ENCODE data around the gene COX19. TPM values are rescaled to one million over a fixed set of nuclear protein-coding genes. Genes with fewer than 3 reads are reported as not detected.

COX19 gene
- total RNA-seq, 1 donor from 2014 or later: 20.3 TPM

DNA sequence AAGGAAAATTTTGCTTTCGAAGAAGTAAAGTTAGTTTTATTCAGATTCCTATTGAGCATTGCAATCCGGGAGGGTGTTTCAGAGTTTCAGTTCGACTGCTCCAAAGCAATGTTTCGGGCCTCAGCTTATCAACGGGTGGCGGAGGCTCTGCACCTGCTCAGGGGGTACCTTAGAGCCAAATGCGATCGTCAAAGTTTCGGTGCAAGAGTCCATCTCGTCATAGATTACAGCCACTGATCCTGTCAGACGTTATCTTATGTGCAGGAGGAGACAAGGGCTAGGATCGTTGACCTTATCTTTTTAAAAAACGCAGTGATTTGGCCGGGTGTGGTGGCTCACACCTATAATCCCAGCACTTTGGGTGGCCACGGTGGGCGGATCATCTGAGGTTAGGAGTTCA is 3.8 kb upstream of the COX19 start:
- Mint-ChIP-seq H3K36me3 (ENCODE audit: insufficient read depth) (no peaks in the 10 kb centered on the region), H3K9me3 (ENCODE audit: low read depth) (no peaks in the 10 kb centered on the region), H3K27ac (peak overlapping the region; percentile 98), H3K4me1 (ENCODE audit: low read depth) (peaks cover 33% of the 10 kb centered on the region), H3K4me3 (ENCODE audit: low read depth) (no peak overlapping the region), H3K27me3 (no peaks in the 10 kb centered on the region)
- TF ChIP-seq, protein P1, sequence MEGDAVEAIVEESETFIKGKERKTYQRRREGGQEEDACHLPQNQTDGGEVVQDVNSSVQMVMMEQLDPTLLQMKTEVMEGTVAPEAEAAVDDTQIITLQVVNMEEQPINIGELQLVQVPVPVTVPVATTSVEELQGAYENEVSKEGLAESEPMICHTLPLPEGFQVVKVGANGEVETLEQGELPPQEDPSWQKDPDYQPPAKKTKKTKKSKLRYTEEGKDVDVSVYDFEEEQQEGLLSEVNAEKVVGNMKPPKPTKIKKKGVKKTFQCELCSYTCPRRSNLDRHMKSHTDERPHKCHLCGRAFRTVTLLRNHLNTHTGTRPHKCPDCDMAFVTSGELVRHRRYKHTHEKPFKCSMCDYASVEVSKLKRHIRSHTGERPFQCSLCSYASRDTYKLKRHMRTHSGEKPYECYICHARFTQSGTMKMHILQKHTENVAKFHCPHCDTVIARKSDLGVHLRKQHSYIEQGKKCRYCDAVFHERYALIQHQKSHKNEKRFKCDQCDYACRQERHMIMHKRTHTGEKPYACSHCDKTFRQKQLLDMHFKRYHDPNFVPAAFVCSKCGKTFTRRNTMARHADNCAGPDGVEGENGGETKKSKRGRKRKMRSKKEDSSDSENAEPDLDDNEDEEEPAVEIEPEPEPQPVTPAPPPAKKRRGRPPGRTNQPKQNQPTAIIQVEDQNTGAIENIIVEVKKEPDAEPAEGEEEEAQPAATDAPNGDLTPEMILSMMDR (IDR thresholded peaks at IDR 0.05; ENCODE audit: unreplicated experiment): no peak
- DNase-seq (ENCODE audit: low spot score, unreplicated experiment): no peak

DNA sequence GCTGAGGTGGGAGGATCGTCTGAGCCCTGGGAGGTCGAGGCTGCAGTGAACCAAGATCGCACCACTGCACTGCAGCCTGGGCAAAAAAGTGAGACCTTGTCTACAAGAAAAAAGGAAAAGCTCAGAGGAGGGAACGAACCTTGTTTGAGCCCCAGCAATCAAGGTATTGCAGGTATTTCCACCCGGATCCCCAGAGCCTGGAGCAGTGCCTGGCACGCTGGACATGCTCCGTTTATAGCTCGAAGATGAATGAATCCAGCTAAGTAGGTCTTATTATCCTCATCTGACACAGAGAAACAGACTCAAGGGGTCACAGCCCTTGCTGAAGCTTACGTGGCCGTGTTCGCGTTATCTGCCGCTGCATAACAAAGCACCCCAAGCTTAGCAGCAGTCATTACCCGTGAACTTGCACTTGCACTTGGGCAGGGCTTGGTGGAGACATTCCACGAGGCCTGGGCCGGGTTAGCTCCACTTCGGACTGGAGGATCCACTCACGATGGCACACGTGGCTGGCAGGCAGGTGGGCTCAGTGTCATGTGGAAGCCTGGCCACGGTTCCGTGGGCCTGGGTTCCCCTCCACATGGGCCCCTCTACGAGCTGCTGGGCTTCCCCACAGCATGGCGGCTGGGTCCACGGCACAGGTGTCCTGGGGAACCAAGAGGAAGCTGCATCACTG is 3.2 kb upstream of the COX19 start:
- no peaks in the 10 kb centered on the region for H3K27me3 Mint-ChIP-seq
- peak overlapping the region; percentile 65 for H3K4me3 Mint-ChIP-seq (ENCODE audit: low read depth)
- DNase-seq (ENCODE audit: low spot score, unreplicated experiment): no peak
- H3K27ac Mint-ChIP-seq: peak overlapping the region; percentile 98
- no peaks in the 10 kb centered on the region for H3K9me3 Mint-ChIP-seq (ENCODE audit: low read depth)
- peaks cover 33% of the 10 kb centered on the region for H3K4me1 Mint-ChIP-seq (ENCODE audit: low read depth)
- TF ChIP-seq, protein P1 (IDR thresholded peaks at IDR 0.05; ENCODE audit: unreplicated experiment): no peak
- no peaks in the 10 kb centered on the region for H3K36me3 Mint-ChIP-seq (ENCODE audit: insufficient read depth)

DNA sequence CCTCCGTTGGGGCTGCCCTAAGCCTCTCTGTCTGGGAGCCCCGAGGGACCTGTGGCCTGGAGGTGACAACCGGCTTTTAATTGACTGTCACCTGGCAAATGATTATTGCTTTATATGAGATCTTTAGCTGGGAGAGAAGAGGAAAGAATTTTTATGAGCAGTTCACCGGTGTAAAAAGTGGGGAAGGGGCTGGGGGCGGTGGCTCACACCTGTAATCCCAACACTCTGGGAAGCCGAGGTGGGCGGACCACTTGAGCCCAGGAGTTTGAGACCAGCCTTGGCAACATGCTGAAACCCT is 2.6 kb upstream of the COX19 start:
- no peaks in the 10 kb centered on the region for H3K9me3 Mint-ChIP-seq (ENCODE audit: low read depth)
- DNase-seq (ENCODE audit: low spot score, unreplicated experiment): no peak
- H3K36me3 Mint-ChIP-seq (ENCODE audit: insufficient read depth): no peaks in the 10 kb centered on the region
- TF ChIP-seq, protein P1 (IDR thresholded peaks at IDR 0.05; ENCODE audit: unreplicated experiment): no peak
- H3K4me3 Mint-ChIP-seq (ENCODE audit: low read depth): peak overlapping the region; percentile 65
- no peaks in the 10 kb centered on the region for H3K27me3 Mint-ChIP-seq
- H3K27ac Mint-ChIP-seq: peak overlapping the region; percentile 98
- peaks cover 34% of the 10 kb centered on the region for H3K4me1 Mint-ChIP-seq (ENCODE audit: low read depth)

DNA sequence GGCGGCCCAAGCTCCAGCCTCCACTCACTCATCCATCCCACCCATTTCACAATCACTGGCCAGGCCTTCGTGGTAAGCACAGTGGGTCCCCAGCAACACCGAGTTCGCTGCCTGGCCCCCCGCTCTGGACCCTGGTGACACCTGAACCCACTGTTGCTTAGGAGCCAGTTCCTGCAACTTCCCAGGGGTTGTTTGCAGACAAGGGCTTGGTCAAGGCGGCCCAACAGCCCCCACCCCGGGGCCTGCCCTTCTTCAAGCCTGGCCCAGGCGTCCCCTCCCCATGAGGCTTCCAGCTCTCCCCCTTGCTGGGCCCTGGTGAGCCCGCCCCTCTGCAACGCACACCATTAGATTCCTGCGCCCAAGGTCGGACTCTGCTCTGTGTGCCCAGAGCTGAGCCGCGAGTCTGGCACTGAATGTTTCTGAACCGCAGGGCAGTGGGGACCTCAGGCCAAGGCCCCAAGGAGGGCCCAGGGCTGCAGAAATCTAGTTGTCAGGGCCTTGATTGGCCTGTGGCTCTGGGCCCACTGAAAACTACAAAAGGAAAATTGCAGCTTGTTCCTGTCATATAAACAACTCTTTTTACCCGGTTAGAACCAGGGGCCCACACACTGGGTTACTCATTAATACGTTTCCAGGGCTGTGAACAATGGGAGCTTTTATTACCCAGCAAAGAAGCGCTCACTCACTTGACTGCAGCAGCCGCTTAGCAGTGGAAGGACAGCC is 2.1 kb upstream of the COX19 start:
- H3K36me3 Mint-ChIP-seq (ENCODE audit: insufficient read depth): no peaks in the 10 kb centered on the region
- peak; percentile 61 for DNase-seq (ENCODE audit: low spot score, unreplicated experiment)
- peak overlapping the region; percentile 65 for H3K4me3 Mint-ChIP-seq (ENCODE audit: low read depth)
- H3K27ac Mint-ChIP-seq: peak overlapping the region; percentile 98
- H3K27me3 Mint-ChIP-seq: no peaks in the 10 kb centered on the region
- no peaks in the 10 kb centered on the region for H3K9me3 Mint-ChIP-seq (ENCODE audit: low read depth)
- TF ChIP-seq, protein P1 (IDR thresholded peaks at IDR 0.05; ENCODE audit: unreplicated experiment): no peak
- H3K4me1 Mint-ChIP-seq (ENCODE audit: low read depth): peaks cover 34% of the 10 kb centered on the region

DNA sequence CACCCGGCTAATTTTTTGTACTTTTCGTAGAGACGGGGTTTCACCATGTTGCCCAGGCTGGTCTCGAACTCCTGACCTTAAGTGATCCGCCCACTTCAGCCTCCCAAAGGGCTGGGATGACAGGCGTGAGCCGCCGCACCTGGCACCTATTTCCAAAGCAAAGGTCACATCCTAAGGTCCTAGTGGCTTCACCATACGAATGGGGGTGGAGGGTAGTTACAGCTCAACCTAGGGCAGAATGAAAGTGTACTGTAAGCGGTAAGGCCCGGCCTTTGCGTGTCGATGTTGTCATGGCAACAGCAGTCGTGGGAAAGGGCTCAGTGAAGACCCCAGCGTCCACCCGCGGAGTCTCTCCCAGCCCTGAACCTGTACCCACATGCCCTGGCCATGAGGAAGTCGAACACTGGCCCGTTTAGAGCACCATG is 1.6 kb upstream of the COX19 start:
- Mint-ChIP-seq H3K27me3 (no peaks in the 10 kb centered on the region), H3K4me3 (ENCODE audit: low read depth) (peak overlapping the region; percentile 87), H3K4me1 (ENCODE audit: low read depth) (peaks cover 34% of the 10 kb centered on the region), H3K36me3 (ENCODE audit: insufficient read depth) (peaks cover under 1% of the 10 kb centered on the region), H3K27ac (peak overlapping the region; percentile 98), H3K9me3 (ENCODE audit: low read depth) (no peaks in the 10 kb centered on the region)
- DNase-seq (ENCODE audit: low spot score, unreplicated experiment): no peak
- TF ChIP-seq, protein P1 (IDR thresholded peaks at IDR 0.05; ENCODE audit: unreplicated experiment): no peak
